LNCAP (cell line): ENCODE data around the gene SLC24A3.

Experiments used
- CTCF ChIP-seq: fragments of 450-650 bp; IDR thresholded peaks from 2 replicates; pipeline ENCODE4 v1.5.1; 2017; ENCODE audit warnings: mild to moderate bottlenecking

The SLC24A3 gene

GRCh38 chr20:19382386-19383340 lies 170.2 kb downstream of the SLC24A3 start:
- TF ChIP-seq CTCF: no peak

- TF ChIP-seq CTCF: no peak
These were observed 172.5 kb downstream of the SLC24A3 start for GRCh38 chr20:19384940-19385339.

GRCh38 chr20:19387251-19387650 lies 174.8 kb downstream of the SLC24A3 start:
- no peak for TF ChIP-seq CTCF

GRCh38 chr20:19392344-19393130 lies 180.1 kb downstream of the SLC24A3 start:
- TF ChIP-seq CTCF: no peak

- TF ChIP-seq CTCF: no peak
These were observed 184.1 kb downstream of the SLC24A3 start for GRCh38 chr20:19396460-19397081.

- no peak for TF ChIP-seq CTCF
These were observed 184.8 kb downstream of the SLC24A3 start for GRCh38 chr20:19397226-19397625.

GRCh38 chr20:19397666-19398065 lies 185.2 kb downstream of the SLC24A3 start:
- TF ChIP-seq CTCF: no peak
